Activated CD8-positive, alpha-beta T cell treated with anti-CD3 and anti-CD28 coated beads, Interleukin-2, amount 10 ng/mL, durations not matched to agents 7 days and 5 days (primary cell): ENCODE results near the gene ZG16. TPM values are rescaled to one million over a fixed set of nuclear protein-coding genes. Genes with fewer than 3 reads are reported as not detected.
"Not testable (repeated sequence)": the region's sequence is repeated elsewhere in the genome, so short reads cannot be mapped to it uniquely, and the experiment has no call there.

Experiments used
- ATAC-seq: fragments of 150-1000 bp; cut with Tn5 transposase; one replicate; pipeline ENCODE4 v1.10.0; 2021; ENCODE audit warnings: moderate library complexity
- CTCF ChIA-PET: fragments of 350-600 bp; sonication (Branson Sonifier 250); formaldehyde crosslinking; loops from one replicate; lab custom pipeline; 2021; ENCODE audit warnings: antibody characterized with exemption; lab: Charles Lee
- POLR2A ChIA-PET: fragments of 350-600 bp; sonication (Branson Sonifier 250); formaldehyde crosslinking; loops from one replicate; lab custom pipeline; 2021; ENCODE audit warnings: antibody characterized with exemption; lab: Charles Lee
- DNase-seq: peaks from one replicate; pipeline ENCODE4 v3.0.0-alpha.2; 2020
- H3K27ac Mint-ChIP-seq: one replicate; pipeline ENCODE4 v1.8.0; 2021; ENCODE audit warnings: mild to moderate bottlenecking, mixed read lengths
- H3K27me3 Mint-ChIP-seq: one replicate; pipeline ENCODE4 v1.8.0; 2021; ENCODE audit warnings: low read depth, mixed read lengths
- H3K36me3 Mint-ChIP-seq: one replicate; pipeline ENCODE4 v1.8.0; 2021; ENCODE audit warnings: low read depth, mixed read lengths
- H3K4me1 Mint-ChIP-seq: one replicate; pipeline ENCODE4 v1.8.0; 2021; ENCODE audit warnings: low read depth, mixed read lengths
- H3K4me3 Mint-ChIP-seq: one replicate; pipeline ENCODE4 v1.8.0; 2021; ENCODE audit warnings: mild to moderate bottlenecking, mixed read lengths
- H3K9me3 Mint-ChIP-seq: one replicate; pipeline ENCODE4 v1.8.0; 2022; ENCODE audit warnings: mixed read lengths; ENCODE audit not compliant: insufficient read depth
- total RNA-seq, 2 experiments: library from RNA; stranded (reverse); gene quantifications; one replicate each; pipeline ENCODE4 v1.2.3, GENCODE V29; 2021

Gene ZG16
- total RNA-seq, 2 experiments from 2014 or later = not detected

GRCh38 chr16:29767062-29767461 is 11.0 kb upstream of the ZG16 start:
- ChIA-PET CTCF (interaction anchor here (1.0 kb wide), 1 partner anchor 18 kb away, joined by 3 read pairs; no protein-coding TSS in a partner anchor), POLR2A (no interaction called here)
- H3K27me3 Mint-ChIP-seq = peaks cover 3% of the 10 kb centered on the region
- ATAC-seq (no peak), DNase-seq (no peak)
- no peaks in the 10 kb centered on the region for H3K4me1 Mint-ChIP-seq
- no peak overlapping the region for H3K4me3 Mint-ChIP-seq
- H3K27ac Mint-ChIP-seq = peak overlapping the region; percentile 44
- no peaks in the 10 kb centered on the region for H3K9me3 Mint-ChIP-seq
- no peaks in the 10 kb centered on the region for H3K36me3 Mint-ChIP-seq

DNA sequence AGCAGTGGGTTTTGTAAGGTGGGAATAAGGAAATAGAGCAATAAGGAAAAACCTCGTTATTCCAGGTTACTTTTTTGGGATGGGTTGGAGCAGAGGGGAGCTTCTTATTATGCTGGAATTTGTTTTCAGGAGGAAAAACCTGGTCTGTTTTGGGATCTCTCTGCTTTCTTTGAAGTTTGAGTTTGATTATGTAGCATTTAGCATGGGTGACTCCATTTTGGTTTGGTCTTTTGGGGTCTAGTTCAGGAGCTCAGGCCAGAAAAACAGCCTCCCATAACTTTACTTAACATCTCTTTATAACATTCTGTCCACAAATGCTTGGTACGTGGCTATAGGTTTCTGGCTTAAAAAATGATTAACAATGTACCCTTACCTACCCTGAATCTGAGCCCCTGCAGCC is 8.5 kb upstream of the ZG16 start:
- no peaks in the 10 kb centered on the region for H3K9me3 Mint-ChIP-seq
- H3K4me1 Mint-ChIP-seq = peaks cover 4% of the 10 kb centered on the region
- DNase-seq (no peak), ATAC-seq (no peak)
- no peak overlapping the region for H3K27ac Mint-ChIP-seq
- ChIA-PET CTCF (interaction anchor here (1.1 to 3.6 kb wide), 3 partner anchors 15 to 263 kb away, joined by 4 to 16 read pairs (median 4); partner anchors contain the start of gene KIF22), POLR2A (no interaction called here)
- no peak overlapping the region for H3K4me3 Mint-ChIP-seq
- no peaks in the 10 kb centered on the region for H3K27me3 Mint-ChIP-seq
- H3K36me3 Mint-ChIP-seq = no peaks in the 10 kb centered on the region

- H3K9me3 Mint-ChIP-seq = no peaks in the 10 kb centered on the region
- H3K4me1 Mint-ChIP-seq = peaks cover 4% of the 10 kb centered on the region
- H3K27me3 Mint-ChIP-seq = no peaks in the 10 kb centered on the region
- ATAC-seq (no peak), DNase-seq (no peak)
- no peaks in the 10 kb centered on the region for H3K36me3 Mint-ChIP-seq
- CTCF ChIA-PET = interaction anchor here (1.1 to 3.6 kb wide), 2 partner anchors 14 to 262 kb away, joined by 4 to 16 read pairs; no protein-coding TSS in a partner anchor
- no peak overlapping the region for H3K27ac Mint-ChIP-seq
- POLR2A ChIA-PET = no interaction called here
- H3K4me3 Mint-ChIP-seq = no peak overlapping the region
These were observed 7.7 kb upstream of the ZG16 start for GRCh38 chr16:29770250-29770929.

GRCh38 chr16:29772330-29772729 is 5.7 kb upstream of the ZG16 start:
- H3K27me3 Mint-ChIP-seq, POLR2A ChIA-PET, H3K36me3 Mint-ChIP-seq, H3K4me1 Mint-ChIP-seq, DNase-seq, ATAC-seq, H3K4me3 Mint-ChIP-seq, H3K27ac Mint-ChIP-seq, H3K9me3 Mint-ChIP-seq: not testable (repeated sequence)
- CTCF ChIA-PET = interaction anchor here (3.8 kb wide), 1 partner anchor 13 kb away, joined by 17 read pairs; no protein-coding TSS in a partner anchor

DNA sequence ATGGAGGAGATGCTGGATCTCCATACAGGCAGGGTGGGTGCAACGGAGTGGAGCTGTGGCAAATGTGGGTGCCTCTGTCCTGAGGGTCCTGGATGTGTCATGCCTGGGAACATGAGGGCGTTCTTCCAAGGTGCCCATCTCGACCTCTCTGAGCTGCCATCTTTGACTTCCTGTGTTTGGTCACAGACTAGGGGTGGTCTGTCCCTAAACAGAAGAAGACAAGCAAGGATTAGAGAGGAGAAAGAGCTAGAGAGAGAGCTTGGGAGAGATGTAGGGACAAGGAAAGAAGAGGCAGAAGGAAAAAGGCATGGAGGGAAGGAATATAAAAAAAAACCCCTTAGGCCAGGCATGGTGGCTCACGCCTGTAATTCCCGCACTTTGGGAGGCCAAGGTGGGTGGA is 3.3 kb upstream of the ZG16 start:
- Mint-ChIP-seq H3K4me3 (no peak overlapping the region), H3K27ac (no peak overlapping the region), H3K4me1 (peaks cover 4% of the 10 kb centered on the region), H3K9me3 (no peaks in the 10 kb centered on the region), H3K36me3 (no peaks in the 10 kb centered on the region), H3K27me3 (peaks cover 8% of the 10 kb centered on the region)
- ATAC-seq = no peak
- ChIA-PET CTCF (interaction anchor here (1.9 to 3.8 kb wide), 2 partner anchors 11 to 74 kb away, joined by 5 to 17 read pairs; no protein-coding TSS in a partner anchor), POLR2A (no interaction called here)
- no peak for DNase-seq

- H3K9me3 Mint-ChIP-seq = no peaks in the 10 kb centered on the region
- ATAC-seq (no peak), DNase-seq (no peak)
- peaks cover 4% of the 10 kb centered on the region for H3K4me1 Mint-ChIP-seq
- H3K27me3 Mint-ChIP-seq = peaks cover 15% of the 10 kb centered on the region
- POLR2A ChIA-PET = interaction anchor here (0.7 kb wide), 1 partner anchor 212 kb away, joined by 3 read pairs; no protein-coding TSS in a partner anchor
- CTCF ChIA-PET = interaction anchor here (1.6 to 2.3 kb wide), 2 partner anchors 10 to 14 kb away, joined by 4 to 9 read pairs; partner anchors contain the start of gene KIF22
- no peak overlapping the region for H3K4me3 Mint-ChIP-seq
- H3K27ac Mint-ChIP-seq = no peak overlapping the region
- no peaks in the 10 kb centered on the region for H3K36me3 Mint-ChIP-seq
These were observed 2.2 kb upstream of the ZG16 start for GRCh38 chr16:29775742-29776408.

- Mint-ChIP-seq H3K9me3 (no peaks in the 10 kb centered on the region), H3K27me3 (peaks cover 21% of the 10 kb centered on the region), H3K4me1 (peaks cover 10% of the 10 kb centered on the region), H3K27ac (no peak overlapping the region), H3K4me3 (no peak overlapping the region), H3K36me3 (no peaks in the 10 kb centered on the region)
- POLR2A ChIA-PET = no interaction called here
- CTCF ChIA-PET = interaction anchor here (1.2 kb wide), 1 partner anchor 69 kb away, joined by 3 read pairs; no protein-coding TSS in a partner anchor
- ATAC-seq (no peak), DNase-seq (no peak)
These were observed 1.4 kb downstream of the ZG16 start for GRCh38 chr16:29779474-29779873.

- Mint-ChIP-seq H3K27me3 (peaks cover 17% of the 10 kb centered on the region), H3K4me1 (peaks cover 20% of the 10 kb centered on the region)
- ChIA-PET POLR2A (interaction anchor here (2.9 kb wide), 1 partner anchor 24 kb away, joined by 16 read pairs; the partner anchor contains the start of gene MAZ), CTCF (interaction anchor here (1.8 to 3.2 kb wide), 6 partner anchors 14 to 82 kb away, joined by 4 to 31 read pairs (median 12); no protein-coding TSS in a partner anchor)
- H3K27ac Mint-ChIP-seq, H3K9me3 Mint-ChIP-seq, DNase-seq, H3K4me3 Mint-ChIP-seq, ATAC-seq, H3K36me3 Mint-ChIP-seq: not testable (repeated sequence)
These were observed 5.3 kb downstream of the ZG16 start for GRCh38 chr16:29783094-29783953.

- Mint-ChIP-seq H3K27me3 (peaks cover 13% of the 10 kb centered on the region), H3K36me3 (peaks cover 2% of the 10 kb centered on the region), H3K4me1 (peaks cover 20% of the 10 kb centered on the region), H3K4me3 (no peak overlapping the region), H3K27ac (no peak overlapping the region), H3K9me3 (no peaks in the 10 kb centered on the region)
- ATAC-seq (peak; percentile 47), DNase-seq (no peak)
- ChIA-PET POLR2A (interaction anchor here (2.9 kb wide), 1 partner anchor 23 kb away, joined by 16 read pairs; the partner anchor contains the start of gene MAZ), CTCF (interaction anchor here (0.7 to 3.2 kb wide), 22 partner anchors 9 to 247 kb away, joined by 3 to 31 read pairs (median 7); partner anchors contain the start of genes MAZ, MVP and TLCD3B)
These were observed 6.1 kb downstream of the ZG16 start for GRCh38 chr16:29784157-29784556.

GRCh38 chr16:29784901-29785500 is 6.9 kb downstream of the ZG16 start:
- Mint-ChIP-seq H3K27ac (no peak overlapping the region), H3K4me1 (peaks cover 25% of the 10 kb centered on the region), H3K36me3 (peaks cover 2% of the 10 kb centered on the region), H3K9me3 (no peaks in the 10 kb centered on the region), H3K4me3 (peak overlapping the region; percentile 47), H3K27me3 (peaks cover 10% of the 10 kb centered on the region)
- ATAC-seq = peak; percentile 95
- ChIA-PET CTCF (interaction anchor here (0.7 to 3.2 kb wide), 33 partner anchors 8 to 246 kb away, joined by 3 to 31 read pairs (median 7); partner anchors contain the start of genes MAZ, MVP, PAGR1 and TLCD3B), POLR2A (interaction anchor here (1.0 to 2.9 kb wide), 3 partner anchors 23 to 42 kb away, joined by 3 to 16 read pairs (median 5); partner anchors contain the start of gene MAZ)
- peak; percentile 83 for DNase-seq
